Islet precursor cell (in vitro differentiated cells): ENCODE results near the gene PARD3B.

Experiments
- DNase-seq: peaks from one replicate; pipeline ENCODE4 v3.0.0-alpha.2; 2018

PARD3B gene

GRCh38 chr2:204715361-204715760 is 170.1 kb downstream of the PARD3B start:
- no peak for DNase-seq

GRCh38 chr2:204717591-204717990 is 172.3 kb downstream of the PARD3B start:
- DNase-seq = no peak

GRCh38 chr2:204718607-204719006 is 173.3 kb downstream of the PARD3B start:
- DNase-seq = no peak

- no peak for DNase-seq
Measured at GRCh38 chr2:204720874-204721273, 175.6 kb downstream of the PARD3B start.

GRCh38 chr2:204722207-204722606 is 176.9 kb downstream of the PARD3B start:
- DNase-seq = no peak

GRCh38 chr2:204722691-204723090 is 177.4 kb downstream of the PARD3B start:
- DNase-seq = no peak

GRCh38 chr2:204725693-204726360 is 180.6 kb downstream of the PARD3B start:
- no peak for DNase-seq

- no peak for DNase-seq
Measured at GRCh38 chr2:204726831-204727230, 181.6 kb downstream of the PARD3B start.

GRCh38 chr2:204727368-204727767 is 182.1 kb downstream of the PARD3B start:
- DNase-seq = no peak

GRCh38 chr2:204730603-204731002 is 185.3 kb downstream of the PARD3B start:
- no peak for DNase-seq

GRCh38 chr2:204732019-204732418 is 186.7 kb downstream of the PARD3B start:
- DNase-seq = no peak

GRCh38 chr2:204737296-204737695 is 192.0 kb downstream of the PARD3B start:
- no peak for DNase-seq

GRCh38 chr2:204738721-204739120 is 193.4 kb downstream of the PARD3B start:
- DNase-seq = no peak

- DNase-seq = no peak
Measured at GRCh38 chr2:204743393-204743960, 198.2 kb downstream of the PARD3B start.

GRCh38 chr2:204744506-204744905 is 199.2 kb downstream of the PARD3B start:
- no peak for DNase-seq

GRCh38 chr2:204748286-204748685 is 203.0 kb downstream of the PARD3B start:
- no peak for DNase-seq

- no peak for DNase-seq
Measured at GRCh38 chr2:204749319-204749718, 204.0 kb downstream of the PARD3B start.

GRCh38 chr2:204750389-204750788 is 205.1 kb downstream of the PARD3B start:
- DNase-seq = no peak

- DNase-seq = no peak
Measured at GRCh38 chr2:204751472-204751871, 206.2 kb downstream of the PARD3B start.

GRCh38 chr2:204753841-204754240 is 208.6 kb downstream of the PARD3B start:
- DNase-seq = no peak

GRCh38 chr2:204754898-204755297 is 209.6 kb downstream of the PARD3B start:
- DNase-seq = no peak

GRCh38 chr2:204763974-204764703 is 218.9 kb downstream of the PARD3B start:
- DNase-seq = no peak

GRCh38 chr2:204770735-204771134 is 225.5 kb downstream of the PARD3B start:
- DNase-seq = no peak

GRCh38 chr2:204771721-204772120 is 226.4 kb downstream of the PARD3B start:
- DNase-seq = no peak
